HEK293 (cell line): Measurements from ENCODE around the gene ELL3.
A peak's percentile ranks its signal among the peaks of the same experiment; 100 is the strongest.

Experiments used
- MZF1 ChIP-seq: fragments of 450-650 bp; formaldehyde crosslinking; IDR thresholded peaks from 2 replicates; pipeline ENCODE4 v1.5.1; 2017; ENCODE audit warnings: missing biosample characterization, missing genetic modification characterization, borderline replicate concordance
- PRDM2 ChIP-seq: fragments of 450-650 bp; formaldehyde crosslinking; IDR thresholded peaks from 2 replicates; pipeline ENCODE4 v1.5.1; 2016; ENCODE audit warnings: missing biosample characterization, missing genetic modification characterization, borderline replicate concordance
- REST ChIP-seq: fragments of 450-650 bp; formaldehyde crosslinking; IDR thresholded peaks from 2 replicates; pipeline ENCODE4 v1.5.1; 2016; ENCODE audit warnings: missing biosample characterization, missing genetic modification characterization
- SALL2 ChIP-seq: fragments of 450-650 bp; formaldehyde crosslinking; IDR thresholded peaks from 2 replicates; pipeline ENCODE4 v1.5.0; 2017; ENCODE audit warnings: missing biosample characterization, mild to moderate bottlenecking, missing genetic modification characterization, borderline replicate concordance
- SP3 ChIP-seq: fragments of 450-650 bp; formaldehyde crosslinking; IDR thresholded peaks from 2 replicates; pipeline ENCODE4 v1.5.1; 2016; ENCODE audit warnings: missing biosample characterization, missing genetic modification characterization
- YY1 ChIP-seq: fragments of 450-650 bp; formaldehyde crosslinking; IDR thresholded peaks from 2 replicates; pipeline ENCODE4 v1.5.1; 2018; ENCODE audit warnings: missing biosample characterization, missing genetic modification characterization
- YY2 ChIP-seq: fragments of 450-650 bp; formaldehyde crosslinking; IDR thresholded peaks from 2 replicates; pipeline ENCODE4 v1.5.1; 2016; ENCODE audit warnings: missing biosample characterization, missing genetic modification characterization
- ZBTB21 ChIP-seq: fragments of 450-650 bp; formaldehyde crosslinking; IDR thresholded peaks from 2 replicates; pipeline ENCODE4 v1.5.1; 2017; ENCODE audit warnings: missing biosample characterization, missing genetic modification characterization
- ZEB2 ChIP-seq: fragments of 450-650 bp; formaldehyde crosslinking; IDR thresholded peaks from 2 replicates; pipeline ENCODE4 v1.5.1; 2016; ENCODE audit warnings: missing biosample characterization, missing genetic modification characterization
- ZFP69B ChIP-seq: fragments of 450-650 bp; formaldehyde crosslinking; IDR thresholded peaks from 2 replicates; pipeline ENCODE4 v1.5.1; 2016; ENCODE audit warnings: missing biosample characterization, missing genetic modification characterization
- ZNF211 ChIP-seq: fragments of 450-650 bp; formaldehyde crosslinking; IDR thresholded peaks from 2 replicates; pipeline ENCODE4 v1.5.1; 2016; ENCODE audit warnings: low read depth, missing biosample characterization, missing genetic modification characterization
- ZNF214 ChIP-seq: fragments of 450-650 bp; formaldehyde crosslinking; IDR thresholded peaks from 2 replicates; pipeline ENCODE4 v1.5.1; 2017; ENCODE audit warnings: missing biosample characterization, mild to moderate bottlenecking, missing genetic modification characterization, borderline replicate concordance
- ZNF280D ChIP-seq: fragments of 450-650 bp; formaldehyde crosslinking; IDR thresholded peaks from 2 replicates; pipeline ENCODE4 v1.5.1; 2016; ENCODE audit warnings: missing biosample characterization, missing genetic modification characterization
- ZNF292 ChIP-seq: fragments of 450-650 bp; formaldehyde crosslinking; IDR thresholded peaks from 2 replicates; pipeline ENCODE4 v1.5.1; 2016; ENCODE audit warnings: low read depth, missing biosample characterization, missing genetic modification characterization, borderline replicate concordance
- ZNF394 ChIP-seq: fragments of 450-650 bp; formaldehyde crosslinking; IDR thresholded peaks from 2 replicates; pipeline ENCODE4 v1.5.1; 2016; ENCODE audit warnings: missing biosample characterization, missing genetic modification characterization, mild to moderate bottlenecking, moderate library complexity, borderline replicate concordance
- ZNF426 ChIP-seq: fragments of 450-650 bp; formaldehyde crosslinking; IDR thresholded peaks from 2 replicates; pipeline ENCODE4 v1.5.1; 2017; ENCODE audit warnings: missing biosample characterization, missing genetic modification characterization, mild to moderate bottlenecking, inconsistent platforms, moderate library complexity
- ZNF514 ChIP-seq: fragments of 450-650 bp; formaldehyde crosslinking; IDR thresholded peaks from 2 replicates; pipeline ENCODE4 v1.5.1; 2016; ENCODE audit warnings: missing biosample characterization, missing genetic modification characterization
- ZNF530 ChIP-seq: fragments of 450-650 bp; formaldehyde crosslinking; IDR thresholded peaks from 2 replicates; pipeline ENCODE4 v1.5.1; 2016; ENCODE audit warnings: low read depth, missing biosample characterization, missing genetic modification characterization
- ZNF548 ChIP-seq: fragments of 450-650 bp; formaldehyde crosslinking; IDR thresholded peaks from 2 replicates; pipeline ENCODE4 v1.5.1; 2016; ENCODE audit warnings: missing biosample characterization, missing genetic modification characterization
- ZNF639 ChIP-seq: fragments of 450-650 bp; formaldehyde crosslinking; IDR thresholded peaks from 2 replicates; pipeline ENCODE4 v1.5.1; 2016; ENCODE audit warnings: missing biosample characterization, missing genetic modification characterization
- ZNF654 ChIP-seq: fragments of 450-650 bp; formaldehyde crosslinking; IDR thresholded peaks from 2 replicates; pipeline ENCODE4 v1.5.1; 2016; ENCODE audit warnings: low read depth, missing biosample characterization, missing genetic modification characterization
- ZNF660 ChIP-seq: fragments of 450-650 bp; IDR thresholded peaks from 2 replicates; pipeline ENCODE4 v1.5.1; 2018; ENCODE audit warnings: missing biosample characterization, mild to moderate bottlenecking, missing genetic modification characterization
- ZNF670 ChIP-seq: fragments of 450-650 bp; formaldehyde crosslinking; IDR thresholded peaks from 2 replicates; pipeline ENCODE4 v1.5.1; 2016; ENCODE audit warnings: missing biosample characterization, missing genetic modification characterization, low read depth
- ZNF768 ChIP-seq: fragments of 450-650 bp; formaldehyde crosslinking; IDR thresholded peaks from 2 replicates; pipeline ENCODE4 v1.5.1; 2018; ENCODE audit warnings: missing biosample characterization, mild to moderate bottlenecking, missing genetic modification characterization
- ZXDB ChIP-seq: fragments of 450-650 bp; formaldehyde crosslinking; IDR thresholded peaks from 2 replicates; pipeline ENCODE4 v1.5.1; 2016; ENCODE audit warnings: missing biosample characterization, missing genetic modification characterization

ELL3 gene

GRCh38 chr15:43824302-43825246 lies 47.8 kb upstream of the ELL3 start, which contains the start of gene MFAP1 (continued):
- TF ChIP-seq REST (tag by site-specific recombination) (no peak), ZXDB (tag by site-specific recombination) (peak; percentile 64), PRDM2 (no peak), ZNF670 (tag by site-specific recombination) (no peak), ZNF654 (tag by site-specific recombination) (no peak), ZNF548 (tag by site-specific recombination) (no peak), ZEB2 (tag by site-specific recombination) (0 out of 2 replicates have a peak, but pooled peaks have one; percentile 61), ZNF280D (tag by site-specific recombination) (no peak), ZNF514 (tag by site-specific recombination) (no peak), YY1 (peak; percentile 27; the same call in 1 of the 2 replicates), SALL2 (tag by site-specific recombination) (no peak), ZNF660 (tag by site-specific recombination) (no peak; the same call in 1 of the 2 replicates), ZNF530 (tag by site-specific recombination) (no peak), ZNF211 (tag by site-specific recombination) (no peak), ZNF214 (tag by site-specific recombination) (no peak), SP3 (tag by site-specific recombination) (peak; percentile 28; the same call in 1 of the 2 replicates), ZBTB21 (tag by site-specific recombination) (peak; percentile 71), ZNF394 (tag by site-specific recombination) (peak; percentile 20; the same call in 1 of the 2 replicates), ZNF768 (tag by site-specific recombination) (no peak), ZNF292 (tag by site-specific recombination) (no peak), ZFP69B (tag by site-specific recombination) (0 out of 2 replicates have a peak, but pooled peaks have one; percentile 49), ZNF426 (no peak), ZNF639 (tag by site-specific recombination) (0 out of 2 replicates have a peak, but pooled peaks have one; percentile 42), MZF1 (no peak), YY2 (no peak)
